ENCODE results near the gene NEGR1. TPM values are rescaled to one million over a fixed set of nuclear protein-coding genes. Genes with fewer than 3 reads are reported as not detected.
"Not testable (repeated sequence)": the region's sequence is repeated elsewhere in the genome, so short reads cannot be mapped to it uniquely, and the experiment has no call there.

NEGR1 gene
- total RNA-seq, 1 donor from 2014 or later, result 2.5 TPM

GRCh38 chr1:72235931-72236330 lies 46.4 kb downstream of the NEGR1 start:
- not testable (repeated sequence) for DNase-seq (ENCODE audit: extremely low read depth, low read depth, low spot score)

GRCh38 chr1:72235062-72235461 lies 47.3 kb downstream of the NEGR1 start:
- no peak for DNase-seq (ENCODE audit: extremely low read depth, low read depth, low spot score)

- DNase-seq (ENCODE audit: extremely low read depth, low read depth, low spot score), result no peak
Observed at GRCh38 chr1:72230746-72231145, 51.6 kb downstream of the NEGR1 start.

- no peak for DNase-seq (ENCODE audit: extremely low read depth, low read depth, low spot score)
Observed at GRCh38 chr1:72229893-72230292, 52.4 kb downstream of the NEGR1 start.

- DNase-seq (ENCODE audit: extremely low read depth, low read depth, low spot score), result no peak
Observed at GRCh38 chr1:72227667-72228066, 54.7 kb downstream of the NEGR1 start.

- no peak for DNase-seq (ENCODE audit: extremely low read depth, low read depth, low spot score)
Observed at GRCh38 chr1:72224506-72224905, 57.8 kb downstream of the NEGR1 start.

- DNase-seq (ENCODE audit: extremely low read depth, low read depth, low spot score), result no peak
Observed at GRCh38 chr1:72221811-72222210, 60.5 kb downstream of the NEGR1 start.

GRCh38 chr1:72218141-72218739 lies 64.1 kb downstream of the NEGR1 start:
- DNase-seq (ENCODE audit: extremely low read depth, low read depth, low spot score), result no peak

- DNase-seq (ENCODE audit: extremely low read depth, low read depth, low spot score), result no peak
Observed at GRCh38 chr1:72207059-72207458, 75.3 kb downstream of the NEGR1 start.

GRCh38 chr1:72202761-72203160 lies 79.6 kb downstream of the NEGR1 start:
- DNase-seq (ENCODE audit: extremely low read depth, low read depth, low spot score), result no peak

GRCh38 chr1:72197786-72198185 lies 84.6 kb downstream of the NEGR1 start:
- DNase-seq (ENCODE audit: extremely low read depth, low read depth, low spot score), result no peak

- DNase-seq (ENCODE audit: extremely low read depth, low read depth, low spot score), result no peak
Observed at GRCh38 chr1:72186733-72187307, 95.5 kb downstream of the NEGR1 start.

- no peak for DNase-seq (ENCODE audit: extremely low read depth, low read depth, low spot score)
Observed at GRCh38 chr1:72184099-72184701, 98.1 kb downstream of the NEGR1 start.

- DNase-seq (ENCODE audit: extremely low read depth, low read depth, low spot score), result no peak
Observed at GRCh38 chr1:72182859-72183258, 99.5 kb downstream of the NEGR1 start.

- DNase-seq (ENCODE audit: extremely low read depth, low read depth, low spot score), result no peak
Observed at GRCh38 chr1:72178266-72178665, 104.1 kb downstream of the NEGR1 start.

GRCh38 chr1:72177711-72178110 lies 104.6 kb downstream of the NEGR1 start:
- no peak for DNase-seq (ENCODE audit: extremely low read depth, low read depth, low spot score)

- DNase-seq (ENCODE audit: extremely low read depth, low read depth, low spot score), result no peak
Observed at GRCh38 chr1:72170246-72170645, 112.1 kb downstream of the NEGR1 start.

- DNase-seq (ENCODE audit: extremely low read depth, low read depth, low spot score), result no peak
Observed at GRCh38 chr1:72166426-72166825, 115.9 kb downstream of the NEGR1 start.

GRCh38 chr1:72150508-72150907 lies 131.8 kb downstream of the NEGR1 start:
- DNase-seq (ENCODE audit: extremely low read depth, low read depth, low spot score), result no peak

GRCh38 chr1:72141875-72142274 lies 140.5 kb downstream of the NEGR1 start:
- no peak for DNase-seq (ENCODE audit: extremely low read depth, low read depth, low spot score)

GRCh38 chr1:72140222-72140621 lies 142.1 kb downstream of the NEGR1 start:
- DNase-seq (ENCODE audit: extremely low read depth, low read depth, low spot score), result no peak

GRCh38 chr1:72137656-72138055 lies 144.7 kb downstream of the NEGR1 start:
- DNase-seq (ENCODE audit: extremely low read depth, low read depth, low spot score), result no peak
